HG02884 (cell line): ENCODE data around the gene EIPR1.

Source experiments
- ATAC-seq: cut with Tn5 transposase; IDR thresholded peaks from one replicate; pipeline ENCODE4 v1.9.1; 2021; ENCODE audit warnings: mild to moderate bottlenecking, moderate library complexity; ENCODE audit not compliant: unreplicated experiment

EIPR1 gene

DNA sequence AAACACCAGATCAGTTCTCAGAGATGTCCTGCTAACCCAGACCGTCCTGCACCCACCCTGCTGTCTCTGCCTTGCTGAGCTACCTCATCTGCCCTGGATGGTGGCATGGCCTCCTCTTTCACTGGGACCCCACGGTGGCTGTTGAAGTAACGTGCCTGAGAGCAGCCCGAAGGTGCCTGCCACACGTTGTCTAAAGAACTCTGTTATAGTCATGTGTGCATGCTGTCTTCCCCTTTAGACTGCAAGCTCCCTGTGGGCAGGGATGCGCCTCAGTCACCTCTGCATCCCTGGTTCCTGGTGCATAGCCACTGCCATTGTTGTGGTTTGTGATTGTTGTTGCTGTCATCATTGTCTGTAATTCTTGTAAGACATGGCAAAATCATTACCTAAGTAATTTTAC, 235.9 kb downstream of the EIPR1 start:
- ATAC-seq = no peak

DNA sequence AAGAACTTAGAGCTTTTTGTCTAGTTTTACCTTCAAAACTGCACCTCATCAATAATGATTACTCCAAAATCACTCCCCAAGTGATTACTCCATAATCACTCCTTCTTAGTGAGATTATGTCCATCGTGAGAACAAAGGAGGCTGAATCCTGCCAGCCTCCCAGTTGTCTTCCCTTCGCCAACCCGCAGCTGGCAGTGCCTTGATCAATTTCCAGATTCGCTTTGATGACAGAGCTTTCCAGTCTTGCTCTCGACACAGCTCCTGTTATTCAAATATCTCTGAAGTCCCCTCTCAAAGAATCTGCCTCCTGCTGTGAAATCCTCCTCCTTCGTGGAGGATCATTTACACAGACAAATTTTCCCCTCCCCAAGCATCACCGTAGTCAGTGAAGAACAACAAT, 237.7 kb downstream of the EIPR1 start:
- ATAC-seq = no peak
